ENCODE results near the gene PILRB.
A peak's percentile ranks its signal among the peaks of the same experiment; 100 is the strongest.

Gene PILRB

GRCh38 chr7:100397315-100398081 is 39.6 kb downstream of the PILRB start:
- DNase-seq = no peak
- peak overlapping the region; percentile 60 for H3K4me3 Mint-ChIP-seq
- H3K27ac Mint-ChIP-seq = peak overlapping the region; percentile 91
- H3K4me1 Mint-ChIP-seq = peaks cover 30% of the 10 kb centered on the region
- peaks cover 2% of the 10 kb centered on the region for H3K36me3 Mint-ChIP-seq
- CTCF ChIA-PET = interaction anchor here (0.9 to 1.6 kb wide), 3 partner anchors 10 to 265 kb away, joined by 3 to 4 read pairs (median 3); no protein-coding TSS in a partner anchor
- H3K9me3 Mint-ChIP-seq = no peaks in the 10 kb centered on the region
- peaks cover 72% of the 10 kb centered on the region for H3K27me3 Mint-ChIP-seq

DNA sequence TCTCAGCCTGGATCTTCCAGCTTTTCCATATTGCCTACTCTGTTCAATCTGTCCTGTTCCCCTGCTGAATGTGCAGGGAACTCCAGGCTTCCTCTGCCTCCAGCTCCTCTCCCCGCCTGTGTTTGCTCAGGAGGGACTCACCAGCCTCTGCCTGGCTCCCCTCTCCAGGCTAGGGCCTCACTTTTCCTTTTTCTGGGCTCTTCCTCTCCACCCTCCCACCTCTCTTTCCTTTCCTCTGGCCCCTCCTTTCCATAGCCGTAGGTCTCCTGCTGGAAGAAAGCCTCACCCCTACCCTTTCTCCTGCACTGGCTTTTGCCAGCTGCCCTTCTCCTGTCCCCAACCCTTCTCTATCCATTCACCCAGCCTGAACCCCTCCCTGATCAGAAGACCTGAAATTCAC is 40.3 kb downstream of the PILRB start:
- CTCF ChIA-PET = no interaction called here
- no peak for DNase-seq
- peaks cover 2% of the 10 kb centered on the region for H3K36me3 Mint-ChIP-seq
- no peak overlapping the region for H3K27ac Mint-ChIP-seq
- no peaks in the 10 kb centered on the region for H3K9me3 Mint-ChIP-seq
- no peak overlapping the region for H3K4me3 Mint-ChIP-seq
- peaks cover 71% of the 10 kb centered on the region for H3K27me3 Mint-ChIP-seq
- peaks cover 30% of the 10 kb centered on the region for H3K4me1 Mint-ChIP-seq

DNA sequence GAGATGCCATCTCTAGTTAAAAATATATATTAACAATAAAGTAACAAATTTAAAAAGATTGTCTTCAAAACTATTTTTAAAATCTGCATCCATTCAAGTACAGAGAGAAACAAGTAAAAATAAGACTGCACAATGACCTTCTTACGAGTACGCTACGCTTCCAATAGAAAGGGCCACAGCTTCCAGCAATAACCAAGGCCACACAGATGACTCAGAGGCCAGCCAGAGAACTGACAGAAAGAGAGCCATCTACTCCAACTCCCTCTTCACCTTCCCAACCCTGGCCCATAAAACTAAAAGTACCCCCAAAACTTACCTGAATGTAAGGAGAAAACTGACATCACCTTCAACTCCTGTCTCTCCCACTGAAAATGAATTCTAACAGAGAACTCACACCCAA is 42.1 kb downstream of the PILRB start:
- H3K27ac Mint-ChIP-seq = no peak overlapping the region
- H3K9me3 Mint-ChIP-seq = no peaks in the 10 kb centered on the region
- H3K27me3 Mint-ChIP-seq = peaks cover 66% of the 10 kb centered on the region
- H3K4me3 Mint-ChIP-seq = no peak overlapping the region
- no peak for DNase-seq
- CTCF ChIA-PET = interaction anchor here (0.5 to 0.7 kb wide), 5 partner anchors 9 to 401 kb away, joined by 3 read pairs; no protein-coding TSS in a partner anchor
- peaks cover 2% of the 10 kb centered on the region for H3K36me3 Mint-ChIP-seq
- peaks cover 30% of the 10 kb centered on the region for H3K4me1 Mint-ChIP-seq

- Mint-ChIP-seq H3K27ac (no peak overlapping the region), H3K9me3 (no peaks in the 10 kb centered on the region), H3K36me3 (no peaks in the 10 kb centered on the region), H3K4me3 (no peak overlapping the region), H3K27me3 (peaks cover 68% of the 10 kb centered on the region), H3K4me1 (peaks cover 27% of the 10 kb centered on the region)
- peak; percentile 36 for DNase-seq
- CTCF ChIA-PET = no interaction called here
Measured at GRCh38 chr7:100400656-100401055, 42.7 kb downstream of the PILRB start.

- Mint-ChIP-seq H3K27me3 (peaks cover 74% of the 10 kb centered on the region), H3K27ac (no peak overlapping the region), H3K36me3 (no peaks in the 10 kb centered on the region), H3K9me3 (no peaks in the 10 kb centered on the region), H3K4me3 (no peak overlapping the region), H3K4me1 (peaks cover 18% of the 10 kb centered on the region)
- CTCF ChIA-PET = no interaction called here
- DNase-seq = no peak
Measured at GRCh38 chr7:100401811-100402210, 43.9 kb downstream of the PILRB start.

- H3K9me3 Mint-ChIP-seq = no peaks in the 10 kb centered on the region
- DNase-seq = no peak
- no peak overlapping the region for H3K4me3 Mint-ChIP-seq
- H3K4me1 Mint-ChIP-seq = peaks cover 14% of the 10 kb centered on the region
- no peaks in the 10 kb centered on the region for H3K36me3 Mint-ChIP-seq
- CTCF ChIA-PET = no interaction called here
- H3K27me3 Mint-ChIP-seq = peaks cover 73% of the 10 kb centered on the region
- H3K27ac Mint-ChIP-seq = no peak overlapping the region
Measured at GRCh38 chr7:100402241-100402640, 44.3 kb downstream of the PILRB start.

- DNase-seq = no peak
- no peaks in the 10 kb centered on the region for H3K36me3 Mint-ChIP-seq
- CTCF ChIA-PET = interaction anchor here (0.9 to 3.8 kb wide), 17 partner anchors 9 to 415 kb away, joined by 3 to 46 read pairs (median 4); no protein-coding TSS in a partner anchor
- H3K4me3 Mint-ChIP-seq = no peak overlapping the region
- peaks cover 2% of the 10 kb centered on the region for H3K4me1 Mint-ChIP-seq
- no peak overlapping the region for H3K27ac Mint-ChIP-seq
- H3K27me3 Mint-ChIP-seq = peaks cover 39% of the 10 kb centered on the region
- H3K9me3 Mint-ChIP-seq = no peaks in the 10 kb centered on the region
Measured at GRCh38 chr7:100406767-100407166, 48.9 kb downstream of the PILRB start.

DNA sequence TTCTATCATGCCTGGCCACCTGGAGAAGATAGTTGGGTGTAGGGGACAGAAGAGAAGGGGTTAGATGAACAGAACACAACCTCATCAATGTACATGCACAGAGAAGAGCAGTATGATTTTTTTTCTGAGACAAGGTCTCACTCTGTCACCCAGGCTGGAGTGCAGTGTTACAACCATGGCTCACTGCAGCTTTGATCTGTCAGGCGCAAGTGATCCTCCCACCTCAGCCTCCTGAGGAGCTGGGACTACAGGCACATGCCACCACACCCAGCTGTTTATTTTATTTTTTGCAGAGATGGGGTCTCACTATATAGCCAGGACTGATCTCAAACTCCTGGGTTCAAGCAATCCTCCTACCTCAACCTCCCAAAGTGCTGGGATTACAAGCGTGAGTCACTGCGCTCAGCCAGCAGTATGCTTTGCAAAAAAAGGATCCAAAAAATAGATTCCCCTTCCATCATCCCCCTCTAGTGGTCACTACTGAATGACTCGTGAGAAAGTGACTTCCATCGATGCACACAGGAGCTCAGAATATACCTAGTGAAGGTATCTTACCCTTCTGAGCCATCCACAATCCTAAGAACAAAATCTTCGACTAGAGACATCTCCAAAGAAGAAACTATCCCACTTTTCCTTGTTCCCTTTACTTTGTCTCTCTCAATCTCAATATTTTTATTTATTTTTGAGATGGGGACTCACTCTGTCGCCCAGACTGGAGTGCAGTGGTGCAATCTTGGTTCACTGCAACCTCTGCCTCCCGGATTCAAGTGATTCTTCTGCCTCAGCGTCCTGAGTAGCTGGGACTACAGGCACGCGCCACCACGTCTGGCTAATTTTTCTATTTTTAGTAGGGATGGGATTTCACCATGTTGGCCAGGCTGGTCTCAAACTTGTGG is 49.6 kb downstream of the PILRB start:
- CTCF ChIA-PET = interaction anchor here (0.5 to 3.8 kb wide), 25 partner anchors 10 to 416 kb away, joined by 3 to 46 read pairs (median 4); partner anchors contain the start of gene ZCWPW1
- Mint-ChIP-seq H3K27me3 (peaks cover 37% of the 10 kb centered on the region), H3K4me1 (peaks cover 2% of the 10 kb centered on the region), H3K4me3 (no peak overlapping the region), H3K9me3 (no peaks in the 10 kb centered on the region), H3K36me3 (no peaks in the 10 kb centered on the region), H3K27ac (no peak overlapping the region)
- DNase-seq = peak; percentile 54

- H3K36me3 Mint-ChIP-seq = no peaks in the 10 kb centered on the region
- peaks cover 18% of the 10 kb centered on the region for H3K27me3 Mint-ChIP-seq
- CTCF ChIA-PET = no interaction called here
- H3K4me3 Mint-ChIP-seq = no peak overlapping the region
- no peak for DNase-seq
- peaks cover 10% of the 10 kb centered on the region for H3K4me1 Mint-ChIP-seq
- H3K27ac Mint-ChIP-seq = no peak overlapping the region
- no peaks in the 10 kb centered on the region for H3K9me3 Mint-ChIP-seq
Measured at GRCh38 chr7:100411101-100411500, 53.2 kb downstream of the PILRB start.

DNA sequence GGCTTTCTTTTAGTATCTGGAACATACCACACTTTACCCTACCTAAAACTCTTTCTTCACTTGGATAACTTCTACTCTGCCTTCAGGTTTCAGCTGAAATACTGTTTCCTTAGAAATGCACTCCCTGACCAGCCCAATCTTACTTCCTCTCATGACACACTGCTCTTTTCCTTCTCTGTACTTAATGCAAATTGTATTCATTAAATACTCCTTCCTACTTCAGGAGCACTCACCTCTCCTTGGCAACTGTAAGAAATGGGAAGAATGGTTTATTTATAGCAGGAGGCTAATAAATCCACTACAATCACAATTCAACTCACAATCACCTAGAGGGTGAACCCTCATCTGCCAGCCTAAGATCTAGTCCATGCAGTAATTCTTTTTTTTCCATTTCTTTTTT is 55.4 kb downstream of the PILRB start:
- Mint-ChIP-seq H3K9me3 (no peaks in the 10 kb centered on the region), H3K27ac (no peak overlapping the region), H3K4me3 (no peak overlapping the region), H3K27me3 (peaks cover 4% of the 10 kb centered on the region), H3K4me1 (peaks cover 7% of the 10 kb centered on the region), H3K36me3 (no peaks in the 10 kb centered on the region)
- CTCF ChIA-PET = no interaction called here
- DNase-seq = no peak

DNA sequence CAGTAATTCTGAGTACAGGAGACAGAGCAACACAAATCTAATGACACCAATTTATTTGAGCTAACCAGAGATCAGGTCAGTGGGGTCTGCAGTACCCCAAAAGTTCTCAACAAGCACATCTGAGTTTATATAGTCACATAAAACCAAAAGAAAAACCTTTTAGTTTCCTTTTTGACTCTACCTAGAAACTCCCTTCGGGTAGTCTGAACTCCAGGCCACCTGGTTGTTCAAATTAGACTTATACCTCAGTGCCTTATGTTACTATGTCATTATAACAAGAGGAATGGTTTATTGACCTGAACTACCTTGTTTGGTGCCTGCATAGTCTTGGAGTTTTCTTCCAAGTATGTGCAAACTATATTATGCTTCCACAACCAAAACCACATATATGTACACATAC is 56.0 kb downstream of the PILRB start:
- no peak overlapping the region for H3K27ac Mint-ChIP-seq
- CTCF ChIA-PET = no interaction called here
- no peaks in the 10 kb centered on the region for H3K9me3 Mint-ChIP-seq
- peaks cover 4% of the 10 kb centered on the region for H3K27me3 Mint-ChIP-seq
- H3K4me1 Mint-ChIP-seq = peaks cover 7% of the 10 kb centered on the region
- no peak overlapping the region for H3K4me3 Mint-ChIP-seq
- H3K36me3 Mint-ChIP-seq = no peaks in the 10 kb centered on the region
- DNase-seq = no peak

DNA sequence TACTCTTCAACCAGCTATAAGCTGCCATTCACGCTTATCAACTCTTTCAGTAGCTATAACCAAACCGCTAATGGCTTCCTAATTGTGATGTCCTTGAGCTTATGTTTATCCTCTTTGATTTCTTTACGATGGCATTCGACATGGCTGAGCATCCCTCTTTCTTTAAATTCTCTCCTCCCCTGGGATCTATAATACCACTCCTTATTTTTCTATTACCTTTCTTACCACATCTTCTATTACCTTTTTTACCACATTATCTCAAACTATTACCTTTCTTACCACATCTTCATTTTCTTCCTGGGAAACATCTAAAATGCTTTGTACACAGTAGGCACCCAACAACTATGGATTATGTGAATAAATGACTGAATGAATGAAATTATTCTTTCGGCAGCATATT is 57.5 kb downstream of the PILRB start:
- CTCF ChIA-PET = interaction anchor here (1.4 kb wide), 2 partner anchors 10 to 283 kb away, joined by 3 read pairs; no protein-coding TSS in a partner anchor
- H3K9me3 Mint-ChIP-seq = no peaks in the 10 kb centered on the region
- H3K4me1 Mint-ChIP-seq = peaks cover 7% of the 10 kb centered on the region
- peak overlapping the region; percentile 1 for H3K27ac Mint-ChIP-seq
- H3K36me3 Mint-ChIP-seq = no peaks in the 10 kb centered on the region
- no peak for DNase-seq
- no peak overlapping the region for H3K4me3 Mint-ChIP-seq
- peaks cover 9% of the 10 kb centered on the region for H3K27me3 Mint-ChIP-seq
